Globus pallidus (tissue), 1 donor: Measurements from ENCODE around the gene RAP1GAP.
A peak's percentile ranks its signal among the peaks of the same experiment; 100 is the strongest.

Source experiments
- DNase-seq: peaks from one replicate; pipeline ENCODE4 v3.0.0-alpha.2; 2015; ENCODE audit warnings: low spot score

RAP1GAP gene

GRCh38 chr1:21625390-21626190, 43.6 kb downstream of the RAP1GAP start:
- no peak for DNase-seq

- peak; percentile 86 for DNase-seq
Observed at GRCh38 chr1:21624571-21625389, 44.4 kb downstream of the RAP1GAP start.

- DNase-seq, result no peak
Observed at GRCh38 chr1:21623410-21623961, 45.7 kb downstream of the RAP1GAP start.

GRCh38 chr1:21622466-21623315, 46.5 kb downstream of the RAP1GAP start:
- no peak for DNase-seq

GRCh38 chr1:21621761-21622436, 47.3 kb downstream of the RAP1GAP start:
- no peak for DNase-seq

GRCh38 chr1:21621051-21621450, 48.1 kb downstream of the RAP1GAP start:
- no peak for DNase-seq

GRCh38 chr1:21620496-21620895, 48.7 kb downstream of the RAP1GAP start:
- peak; percentile 26 for DNase-seq

- DNase-seq, result no peak
Observed at GRCh38 chr1:21620011-21620410, 49.1 kb downstream of the RAP1GAP start.

GRCh38 chr1:21619375-21619947, 49.7 kb downstream of the RAP1GAP start:
- no peak for DNase-seq

GRCh38 chr1:21618561-21619374, 50.4 kb downstream of the RAP1GAP start:
- no peak for DNase-seq

GRCh38 chr1:21618059-21618458, 51.1 kb downstream of the RAP1GAP start:
- no peak for DNase-seq

GRCh38 chr1:21617126-21617738, 51.9 kb downstream of the RAP1GAP start:
- DNase-seq, result no peak

- no peak for DNase-seq
Observed at GRCh38 chr1:21616372-21616771, 52.8 kb downstream of the RAP1GAP start.

GRCh38 chr1:21614419-21615115, 54.6 kb downstream of the RAP1GAP start:
- DNase-seq, result no peak

- no peak for DNase-seq
Observed at GRCh38 chr1:21613072-21613867, 55.9 kb downstream of the RAP1GAP start.

GRCh38 chr1:21612057-21612456, 57.1 kb downstream of the RAP1GAP start:
- no peak for DNase-seq

- no peak for DNase-seq
Observed at GRCh38 chr1:21610989-21611785, 58.0 kb downstream of the RAP1GAP start.
